GM21529 (cell line): ENCODE measurements around the gene PLCB4.
"Not testable (repeated sequence)": the region's sequence is repeated elsewhere in the genome, so short reads cannot be mapped to it uniquely, and the experiment has no call there.

Experiments
- ATAC-seq: cut with Tn5 transposase; IDR thresholded peaks from one replicate; pipeline ENCODE4 v1.9.1; 2021; ENCODE audit not compliant: unreplicated experiment

Gene PLCB4

GRCh38 chr20:9140162-9140760 is 71.4 kb downstream of the PLCB4 start:
- no peak for ATAC-seq

DNA sequence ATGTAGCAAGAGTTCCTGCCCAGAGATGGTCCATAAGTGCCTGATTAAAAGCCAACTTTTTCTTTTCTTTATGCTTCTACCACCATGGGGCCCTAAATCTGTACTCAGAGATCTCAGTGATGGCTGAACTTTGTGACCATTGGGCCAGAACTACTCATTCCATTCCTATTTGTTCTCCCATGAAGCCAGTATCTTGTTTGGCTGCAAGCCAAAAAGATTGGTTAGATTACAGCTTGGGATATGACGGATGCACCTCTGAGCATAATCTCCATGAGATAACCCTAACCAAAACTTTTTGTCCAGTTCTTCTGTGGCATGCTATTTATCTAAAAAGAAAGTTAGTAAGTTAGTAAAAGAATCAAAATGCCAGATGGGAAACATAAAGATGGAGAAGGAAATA is 72.2 kb downstream of the PLCB4 start:
- ATAC-seq = no peak

DNA sequence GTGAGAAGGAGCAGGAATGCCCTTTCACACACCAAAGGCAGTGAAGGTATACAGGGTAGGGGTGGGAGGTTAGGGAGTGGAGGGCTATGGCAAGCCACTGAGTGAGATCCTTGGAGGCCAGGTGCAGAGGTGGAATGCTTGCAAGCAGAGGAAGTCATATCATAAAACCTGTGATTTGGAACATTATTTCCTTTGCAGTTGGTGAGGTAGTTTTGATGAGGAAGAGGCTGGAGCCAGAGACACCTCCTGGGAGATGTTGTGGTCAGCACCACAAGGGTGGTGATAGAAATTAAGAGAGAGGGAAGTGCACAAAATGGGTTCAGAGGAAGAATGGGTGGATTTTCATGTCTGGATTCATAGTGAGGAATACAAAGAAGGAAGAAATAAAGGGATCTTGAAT is 73.0 kb downstream of the PLCB4 start:
- ATAC-seq = no peak

GRCh38 chr20:9142809-9143208 is 73.9 kb downstream of the PLCB4 start:
- ATAC-seq = no peak

- ATAC-seq = no peak
Measured at GRCh38 chr20:9143926-9144325, 75.0 kb downstream of the PLCB4 start.

- ATAC-seq = no peak
Measured at GRCh38 chr20:9144643-9145042, 75.8 kb downstream of the PLCB4 start.

GRCh38 chr20:9145142-9145541 is 76.3 kb downstream of the PLCB4 start:
- ATAC-seq = no peak

GRCh38 chr20:9146649-9147048 is 77.8 kb downstream of the PLCB4 start:
- no peak for ATAC-seq

DNA sequence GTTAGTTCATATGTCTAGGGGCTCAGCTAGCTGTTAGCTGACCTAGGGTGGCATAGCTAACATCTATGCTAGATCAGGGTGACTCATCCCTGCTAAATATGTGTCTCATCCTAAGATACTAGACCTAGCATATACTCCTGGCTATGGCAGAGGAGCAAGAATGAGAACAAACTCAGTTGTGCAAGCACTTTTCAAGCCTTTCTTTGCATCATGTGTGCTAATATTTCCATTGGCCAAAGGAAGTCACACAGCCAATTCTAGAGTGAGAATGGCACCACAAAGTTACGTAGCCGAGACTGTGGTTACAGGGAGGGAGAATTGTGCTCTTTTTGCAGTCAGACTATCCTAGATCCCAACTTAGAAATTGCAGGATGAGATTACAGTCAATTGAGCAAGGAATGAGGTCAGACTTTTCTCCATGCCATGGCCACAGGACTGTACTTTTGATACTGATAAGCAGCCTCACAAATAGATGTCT is 78.7 kb downstream of the PLCB4 start:
- ATAC-seq = no peak

DNA sequence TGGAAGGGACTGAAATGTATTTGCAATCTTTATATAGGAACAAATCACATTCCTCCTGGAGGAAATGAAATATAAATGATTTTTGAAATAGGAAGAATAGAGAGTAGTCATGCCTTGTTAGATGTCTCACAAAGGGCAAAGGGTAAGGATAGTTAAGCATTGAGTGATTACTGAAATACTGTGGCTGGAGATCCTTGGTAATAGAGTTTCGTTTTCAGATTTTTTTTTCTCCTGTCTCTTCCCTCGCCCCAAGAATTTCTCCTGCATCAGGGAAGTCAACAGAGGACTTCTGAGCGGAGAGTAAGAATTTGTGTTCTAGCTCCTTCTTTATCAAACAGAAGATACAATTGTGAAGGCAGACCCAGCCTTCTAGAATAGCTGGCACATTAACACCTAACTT is 79.4 kb downstream of the PLCB4 start:
- no peak for ATAC-seq

GRCh38 chr20:9149087-9149486 is 80.2 kb downstream of the PLCB4 start:
- no peak for ATAC-seq

DNA sequence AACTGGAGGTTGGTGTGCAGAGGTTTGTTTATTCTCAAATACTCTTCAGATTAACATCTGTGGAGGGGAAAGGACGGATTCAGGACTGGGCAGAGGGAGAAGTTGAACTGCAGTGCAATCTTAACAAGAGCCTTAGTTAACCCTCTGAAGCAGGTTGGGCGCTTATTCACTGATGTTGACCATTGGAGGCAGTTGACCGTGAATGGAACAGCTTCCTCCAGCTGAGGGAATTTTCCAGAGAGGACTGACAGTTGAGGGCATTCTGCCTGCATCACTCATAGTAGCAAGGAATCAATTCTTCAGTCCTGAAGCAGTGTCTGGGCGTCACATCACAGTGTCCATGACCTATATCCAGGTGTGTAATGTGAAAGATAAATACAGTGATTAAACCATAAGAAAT is 80.9 kb downstream of the PLCB4 start:
- no peak for ATAC-seq

- no peak for ATAC-seq
Measured at GRCh38 chr20:9150679-9151078, 81.8 kb downstream of the PLCB4 start.

GRCh38 chr20:9152139-9152538 is 83.3 kb downstream of the PLCB4 start:
- ATAC-seq = not testable (repeated sequence)

- ATAC-seq = no peak
Measured at GRCh38 chr20:9154464-9155024, 85.7 kb downstream of the PLCB4 start.

DNA sequence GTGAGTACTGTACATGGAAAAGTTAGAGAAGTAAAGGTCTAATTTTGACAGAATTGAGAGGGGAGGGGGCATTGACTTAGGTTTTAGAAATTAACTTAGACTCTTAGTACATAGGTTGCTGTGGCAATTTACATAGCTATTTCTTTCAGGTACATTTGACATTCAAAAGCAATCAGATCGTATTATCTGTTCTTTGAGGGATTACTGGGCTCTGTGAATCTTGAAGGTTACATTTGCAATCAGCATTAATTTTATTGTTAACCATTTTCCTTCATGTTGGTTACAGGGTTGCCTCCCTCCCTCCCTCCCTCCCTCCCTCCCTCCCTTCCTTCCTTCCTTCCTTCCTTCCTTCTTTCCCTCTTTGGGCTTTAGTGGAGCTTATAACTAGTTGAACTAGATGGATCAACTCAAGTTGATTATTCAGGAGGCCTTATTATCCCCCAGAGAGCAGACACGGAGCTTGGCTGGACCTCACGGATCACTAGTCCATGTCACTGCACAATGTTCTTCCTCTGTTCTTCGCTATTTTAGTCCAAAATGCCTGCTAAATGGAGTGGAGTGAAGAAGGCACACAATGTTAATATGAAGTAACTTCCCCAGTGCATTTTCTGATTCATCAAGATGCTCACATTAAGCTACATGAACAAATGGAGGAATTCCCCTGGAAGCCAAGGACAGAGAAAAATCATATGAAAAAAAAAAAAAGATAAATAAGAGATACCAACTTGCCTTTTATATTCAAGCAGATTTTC is 87.8 kb downstream of the PLCB4 start:
- no peak for ATAC-seq

- no peak for ATAC-seq
Measured at GRCh38 chr20:9160331-9160730, 91.4 kb downstream of the PLCB4 start.

DNA sequence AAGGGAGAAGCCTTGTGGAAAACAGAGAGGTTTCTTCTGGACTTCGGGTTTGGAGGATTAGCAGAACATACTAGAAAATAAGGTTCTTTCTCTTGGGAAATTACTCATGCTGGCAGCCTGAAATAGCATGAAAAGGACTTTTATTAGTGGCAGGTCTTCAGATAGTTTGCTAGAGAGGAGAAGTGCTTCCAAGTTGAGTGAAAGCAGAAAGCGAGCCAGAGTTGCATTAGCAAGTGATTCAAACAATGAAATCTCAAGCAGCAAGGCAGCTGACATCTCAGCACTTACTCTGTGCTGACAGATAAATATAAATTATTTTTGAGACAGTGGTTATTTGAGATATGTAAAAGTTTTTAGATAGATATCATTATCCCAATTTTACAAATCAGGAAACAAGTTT is 91.9 kb downstream of the PLCB4 start:
- ATAC-seq = no peak

DNA sequence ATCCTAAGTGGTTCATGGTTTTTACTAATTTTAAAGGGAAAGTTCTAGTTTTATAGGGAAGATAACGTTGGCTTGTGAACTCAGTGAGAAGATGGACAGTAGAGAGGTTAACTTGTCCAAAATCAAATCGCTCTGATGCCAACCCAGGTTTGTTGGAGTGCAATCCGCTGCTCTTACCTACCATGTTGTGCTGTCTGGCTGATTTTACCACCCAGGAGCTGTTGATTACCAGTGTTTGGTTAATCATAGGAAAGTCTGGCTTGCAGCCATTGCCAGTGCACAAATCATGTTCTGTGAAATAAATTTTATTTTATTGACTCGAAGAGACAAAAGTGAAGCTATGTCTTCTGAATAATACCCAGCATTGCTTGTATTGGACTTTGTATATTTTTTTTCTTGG is 92.4 kb downstream of the PLCB4 start:
- no peak for ATAC-seq

DNA sequence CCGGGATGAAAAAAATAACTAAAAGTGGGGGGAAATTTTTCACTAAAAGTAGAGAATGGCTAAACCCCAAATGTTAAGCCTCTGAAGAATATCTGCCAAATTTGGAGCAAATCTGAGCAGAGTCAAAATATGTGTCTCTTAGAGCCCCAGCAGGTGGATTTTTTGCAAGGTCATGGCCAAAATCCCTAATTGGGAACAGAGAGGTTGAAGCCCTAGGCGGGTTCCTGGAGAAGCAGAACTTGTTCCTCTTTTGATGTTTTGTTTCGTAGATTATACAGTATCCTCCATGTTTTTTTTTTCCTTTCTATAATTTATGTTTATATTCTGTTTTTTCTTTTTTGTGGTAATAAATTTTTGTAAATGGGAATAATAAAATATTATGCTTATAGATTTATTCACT is 94.4 kb downstream of the PLCB4 start:
- no peak for ATAC-seq

DNA sequence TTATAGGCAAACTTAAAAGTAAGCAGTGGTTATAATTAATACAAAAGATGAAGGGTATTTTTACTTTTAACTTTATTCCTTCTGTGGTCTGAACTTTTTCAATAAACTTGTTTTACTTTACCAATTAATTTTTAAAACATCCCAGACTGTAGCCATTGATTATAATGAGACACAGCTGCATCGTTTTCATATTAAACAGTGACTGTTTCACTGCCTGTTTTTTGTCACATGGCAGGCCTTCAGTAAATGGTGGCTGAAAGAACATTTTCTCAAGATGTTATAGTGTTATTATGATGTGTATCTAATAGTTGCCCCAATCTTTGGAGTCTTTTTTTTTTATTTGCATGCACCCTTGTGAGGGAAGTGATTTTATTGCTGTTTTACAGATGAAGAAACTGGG is 95.1 kb downstream of the PLCB4 start:
- ATAC-seq = no peak

GRCh38 chr20:9165261-9165660 is 96.4 kb downstream of the PLCB4 start:
- ATAC-seq = no peak
